HEK293 (cell line): ENCODE data around the gene UBE3C.

Experiments
- CTCF ChIA-PET: fragments of 350-600 bp; formaldehyde crosslinking; extraction: SDS; loops from one replicate; lab custom pipeline; 2021; ENCODE audit warnings: antibody characterized with exemption; lab: Yijun Ruan, JAX
- POLR2A ChIA-PET: fragments of 300-600 bp; formaldehyde crosslinking; extraction: SDS; loops from one replicate; lab custom pipeline; 2020; ENCODE audit warnings: antibody characterized with exemption, inconsistent platforms; lab: Yijun Ruan, JAX
- H3K27ac ChIP-seq: fragments of 200-500 bp; sonication (Bioruptor generic); 2 replicates; pipeline ENCODE4 v1.5.1; 2014; ENCODE audit warnings: low read depth, low read length, control low read depth, inconsistent platforms; ENCODE audit errors: extremely low read depth
- H3K36me3 ChIP-seq, 2 experiments: fragments of 200-500 bp in 1 of 2; sonication (Bioruptor generic) in 1 of 2; 1 replicate in 1 of 2; 2 replicates in 1 of 2; pipeline ENCODE4 v1.5.1; 2014 to 2017; ENCODE audit warnings: inconsistent platforms in 2 of 2, low read length in 2 of 2; ENCODE audit not compliant: control insufficient read depth in 2 of 2, insufficient read depth in 1 of 2
- H3K4me1 ChIP-seq: fragments of 200-500 bp; sonication (Bioruptor generic); 2 replicates; pipeline ENCODE4 v1.5.1; 2014; ENCODE audit warnings: mild to moderate bottlenecking, low read length, inconsistent platforms; ENCODE audit not compliant: control insufficient read depth, insufficient read depth
- H3K4me3 ChIP-seq: 2 replicates; pipeline ENCODE4 v1.5.1; 2011; ENCODE audit warnings: low read depth, mild to moderate bottlenecking, control low read depth, low read length, moderate library complexity
- H3K9me3 ChIP-seq: fragments of 200-500 bp; sonication (Bioruptor generic); 2 replicates; pipeline ENCODE4 v1.5.1; 2014; ENCODE audit warnings: low read depth, low read length, inconsistent platforms; ENCODE audit not compliant: control insufficient read depth, insufficient read depth
- BCL11A ChIP-seq: fragments of 450-650 bp; formaldehyde crosslinking; IDR thresholded peaks from 2 replicates; pipeline ENCODE4 v1.5.1; 2016; ENCODE audit warnings: low read depth, missing biosample characterization, missing genetic modification characterization
- HIC1 ChIP-seq: fragments of 450-650 bp; formaldehyde crosslinking; IDR thresholded peaks from 2 replicates; pipeline ENCODE4 v1.5.1; 2016; ENCODE audit warnings: missing biosample characterization, missing genetic modification characterization
- SCRT1 ChIP-seq: fragments of 450-650 bp; formaldehyde crosslinking; IDR thresholded peaks from 2 replicates; pipeline ENCODE4 v1.5.1; 2016; ENCODE audit warnings: missing biosample characterization, missing genetic modification characterization, borderline replicate concordance
- ZBTB20 ChIP-seq: fragments of 450-650 bp; formaldehyde crosslinking; IDR thresholded peaks from 2 replicates; pipeline ENCODE4 v1.5.1; 2016; ENCODE audit warnings: missing biosample characterization, missing genetic modification characterization
- ZBTB8A ChIP-seq: fragments of 450-650 bp; formaldehyde crosslinking; IDR thresholded peaks from 2 replicates; pipeline ENCODE4 v1.5.1; 2016; ENCODE audit warnings: missing biosample characterization, missing genetic modification characterization
- ZNF132 ChIP-seq: fragments of 450-650 bp; formaldehyde crosslinking; IDR thresholded peaks from 2 replicates; pipeline ENCODE4 v1.5.1; 2017; ENCODE audit warnings: missing biosample characterization, missing genetic modification characterization, borderline replicate concordance
- ZNF157 ChIP-seq: fragments of 450-650 bp; formaldehyde crosslinking; IDR thresholded peaks from 2 replicates; pipeline ENCODE4 v1.5.1; 2016; ENCODE audit warnings: missing biosample characterization, missing genetic modification characterization
- ZNF169 ChIP-seq: fragments of 450-650 bp; formaldehyde crosslinking; IDR thresholded peaks from 2 replicates; pipeline ENCODE4 v1.5.1; 2016; ENCODE audit warnings: missing biosample characterization, missing genetic modification characterization
- ZNF175 ChIP-seq: fragments of 450-650 bp; formaldehyde crosslinking; IDR thresholded peaks from 2 replicates; pipeline ENCODE4 v1.5.1; 2016; ENCODE audit warnings: missing biosample characterization, missing genetic modification characterization
- ZNF18 ChIP-seq: fragments of 450-650 bp; formaldehyde crosslinking; IDR thresholded peaks from 2 replicates; pipeline ENCODE4 v1.5.1; 2016; ENCODE audit warnings: missing biosample characterization, missing genetic modification characterization
- ZNF184 ChIP-seq: fragments of 450-650 bp; IDR thresholded peaks from 2 replicates; pipeline ENCODE4 v1.5.1; 2018; ENCODE audit warnings: missing biosample characterization, mild to moderate bottlenecking, missing genetic modification characterization
- ZNF23 ChIP-seq: fragments of 450-650 bp; formaldehyde crosslinking; IDR thresholded peaks from 2 replicates; pipeline ENCODE4 v1.5.1; 2016; ENCODE audit warnings: missing biosample characterization, missing genetic modification characterization, borderline replicate concordance
- ZNF239 ChIP-seq: fragments of 450-650 bp; formaldehyde crosslinking; IDR thresholded peaks from 2 replicates; pipeline ENCODE4 v1.5.1; 2016; ENCODE audit warnings: missing biosample characterization, missing genetic modification characterization
- ZNF404 ChIP-seq: fragments of 450-650 bp; formaldehyde crosslinking; IDR thresholded peaks from 2 replicates; pipeline ENCODE4 v1.5.1; 2017; ENCODE audit warnings: missing biosample characterization, missing genetic modification characterization
- ZNF433 ChIP-seq: fragments of 450-650 bp; formaldehyde crosslinking; IDR thresholded peaks from 2 replicates; pipeline ENCODE4 v1.5.1; 2016; ENCODE audit warnings: missing biosample characterization, missing genetic modification characterization, low read depth
- ZNF473 ChIP-seq: fragments of 450-650 bp; formaldehyde crosslinking; IDR thresholded peaks from 2 replicates; pipeline ENCODE4 v1.5.1; 2017; ENCODE audit warnings: missing biosample characterization, missing genetic modification characterization
- ZNF518A ChIP-seq: fragments of 450-650 bp; formaldehyde crosslinking; conservative IDR thresholded peaks from 2 replicates; pipeline ENCODE4 v1.5.1; 2016; ENCODE audit warnings: low read depth, missing biosample characterization, missing genetic modification characterization
- ZNF561 ChIP-seq: fragments of 450-650 bp; IDR thresholded peaks from 2 replicates; pipeline ENCODE4 v1.5.1; 2018; ENCODE audit warnings: missing biosample characterization, missing genetic modification characterization, borderline replicate concordance
- ZNF596 ChIP-seq: fragments of 450-650 bp; IDR thresholded peaks from 2 replicates; pipeline ENCODE4 v1.5.0; 2018; ENCODE audit warnings: missing biosample characterization, mild to moderate bottlenecking, missing genetic modification characterization, moderate library complexity
- ZNF629 ChIP-seq: fragments of 450-650 bp; formaldehyde crosslinking; IDR thresholded peaks from 2 replicates; pipeline ENCODE4 v1.5.1; 2017; ENCODE audit warnings: missing biosample characterization, missing genetic modification characterization
- ZSCAN16 ChIP-seq: fragments of 450-650 bp; formaldehyde crosslinking; IDR thresholded peaks from 2 replicates; pipeline ENCODE4 v1.5.1; 2016; ENCODE audit warnings: missing biosample characterization, missing genetic modification characterization
- ZSCAN18 ChIP-seq: fragments of 450-650 bp; formaldehyde crosslinking; IDR thresholded peaks from 2 replicates; pipeline ENCODE4 v1.5.1; 2016; ENCODE audit warnings: missing biosample characterization, missing genetic modification characterization
- ZSCAN5A ChIP-seq: fragments of 450-650 bp; formaldehyde crosslinking; IDR thresholded peaks from 2 replicates; pipeline ENCODE4 v1.5.1; 2016; ENCODE audit warnings: missing biosample characterization, missing genetic modification characterization
- ZXDB ChIP-seq: fragments of 450-650 bp; formaldehyde crosslinking; IDR thresholded peaks from 2 replicates; pipeline ENCODE4 v1.5.1; 2016; ENCODE audit warnings: missing biosample characterization, missing genetic modification characterization

Gene UBE3C

GRCh38 chr7:157297185-157297584 lies 158.5 kb downstream of the UBE3C start (continued):
- TF ChIP-seq ZNF404 (tag by site-specific recombination) (no peak), ZSCAN18 (tag by site-specific recombination) (no peak), ZNF132 (tag by site-specific recombination) (no peak), ZNF175 (tag by site-specific recombination) (no peak), SCRT1 (tag by site-specific recombination) (no peak), ZNF629 (tag by site-specific recombination) (no peak), ZNF433 (tag by site-specific recombination) (no peak)

GRCh38 chr7:157299317-157299612 lies 160.5 kb downstream of the UBE3C start:
- ChIA-PET POLR2A (no interaction called here), CTCF (no interaction called here)
- Histone ChIP-seq H3K4me3 (no peak overlapping the region), H3K36me3 (no peaks in the 10 kb centered on the region), H3K4me1 (no peaks in the 10 kb centered on the region), H3K9me3 (no peaks in the 10 kb centered on the region), H3K27ac (no peak overlapping the region)
- TF ChIP-seq ZNF561, result no peak
- TF ChIP-seq ZNF184, result no peak
- no peak for TF ChIP-seq ZXDB (tag by site-specific recombination)
- TF ChIP-seq HIC1 (tag by site-specific recombination), result no peak
- TF ChIP-seq ZNF169 (tag by site-specific recombination), result no peak
- TF ChIP-seq ZNF596, result no peak
- peak; percentile 6; the same call in 1 of the 2 replicates for TF ChIP-seq ZNF239 (tag by site-specific recombination)
- peak; percentile 30; the same call in 1 of the 2 replicates for TF ChIP-seq ZNF18
- TF ChIP-seq ZSCAN16 (tag by site-specific recombination), result no peak
- TF ChIP-seq BCL11A (tag by site-specific recombination), result no peak
- TF ChIP-seq ZNF157 (tag by site-specific recombination), result 0 out of 2 replicates have a peak, but pooled peaks have one; percentile 5
- TF ChIP-seq ZBTB8A (tag by site-specific recombination), result no peak
- TF ChIP-seq ZSCAN5A (tag by site-specific recombination), result 0 out of 2 replicates have a peak, but pooled peaks have one; percentile 72
- TF ChIP-seq ZNF518A (tag by site-specific recombination), result no peak
- no peak for TF ChIP-seq ZNF473 (tag by site-specific recombination)
- no peak for TF ChIP-seq ZBTB20
- no peak for TF ChIP-seq ZNF23
